COR-L47 (cell line): ENCODE measurements around the gene KIR2DL3.

Experiments
- DNase-seq: peaks from one replicate; lab custom pipeline; 2025; lab: John Stamatoyannopoulos, UW

Gene KIR2DL3

GRCh38 chr19:54795758-54796157 is 57.4 kb downstream of the KIR2DL3 start:
- no peak for DNase-seq
